Adrenal gland (tissue), 5 donors: ENCODE measurements around the gene IQSEC1.

Experiments used
- CTCF ChIP-seq, 6 experiments: fragments of 450-650 bp in 4 of 6; fragments of 200-600 bp in 2 of 6; sonication (generic) in 1 of 6; IDR thresholded peaks; 1 replicate in 5 of 6; 2 replicates in 1 of 6; pipeline versions ENCODE4 v1.5.1 to v1.8.0; 2016 to 2021; ENCODE audit warnings: antibody characterized with exemption in 6 of 6, mild to moderate bottlenecking in 2 of 6, moderate library complexity in 1 of 6
- POLR2A ChIP-seq, 2 donors: fragments of 450-650 bp; IDR thresholded peaks; one replicate each; pipeline ENCODE4 v1.6.1; 2017; ENCODE audit warnings: antibody characterized with exemption in 2 of 2, mild to moderate bottlenecking in 2 of 2, moderate library complexity in 1 of 2
- donor health status: DM: no; HTN: no; CAD: no.

DNA sequence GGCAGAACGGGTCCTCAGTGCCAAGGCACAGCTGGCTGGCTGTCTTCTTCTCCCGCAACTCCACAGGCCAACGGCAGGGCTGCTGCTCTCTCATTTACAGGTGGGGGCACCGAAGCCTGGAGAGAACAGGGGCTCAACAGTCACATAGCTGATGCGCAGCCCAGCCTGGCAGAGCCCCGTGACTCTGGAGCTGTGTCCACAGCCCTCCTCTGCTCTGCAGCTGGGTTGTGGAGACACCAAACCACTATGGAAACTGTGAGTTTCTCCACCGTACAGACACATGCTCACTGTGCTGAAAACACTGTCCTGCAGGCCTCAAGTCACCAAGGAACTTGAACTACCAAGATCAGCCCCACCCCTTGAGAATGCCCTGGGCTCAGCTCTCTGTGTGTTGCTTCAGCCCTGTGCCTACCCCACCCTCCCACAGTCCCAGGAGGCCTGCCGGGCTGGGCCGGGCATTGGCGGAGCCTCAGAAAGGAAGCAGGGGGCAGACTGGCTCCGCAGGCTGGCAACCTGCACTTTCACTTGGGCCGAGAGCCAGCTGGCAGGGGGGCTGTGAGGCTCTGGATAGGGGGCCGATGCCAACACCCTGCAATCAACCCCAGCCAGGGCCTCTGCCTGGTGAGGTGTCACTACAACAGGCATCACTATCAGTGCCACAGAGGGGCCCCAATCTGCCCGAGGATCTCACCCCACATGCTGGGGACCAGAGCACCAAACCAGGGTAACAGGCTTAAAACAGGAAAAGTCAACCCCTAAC, 118.2 kb downstream of the IQSEC1 start:
- TF ChIP-seq CTCF (IDR thresholded peaks at IDR 0.05), result peak in 2 of 6 experiments; percentile 20 to 22
- peak in 1 of 2 donors; percentile 10 for TF ChIP-seq POLR2A (IDR thresholded peaks at IDR 0.05)
